Measurements from ENCODE around the gene FGF1.

GRCh38 chr5:142686968-142687367, 1.1 kb upstream of the FGF1 start:
- TF ChIP-seq, protein P1, sequence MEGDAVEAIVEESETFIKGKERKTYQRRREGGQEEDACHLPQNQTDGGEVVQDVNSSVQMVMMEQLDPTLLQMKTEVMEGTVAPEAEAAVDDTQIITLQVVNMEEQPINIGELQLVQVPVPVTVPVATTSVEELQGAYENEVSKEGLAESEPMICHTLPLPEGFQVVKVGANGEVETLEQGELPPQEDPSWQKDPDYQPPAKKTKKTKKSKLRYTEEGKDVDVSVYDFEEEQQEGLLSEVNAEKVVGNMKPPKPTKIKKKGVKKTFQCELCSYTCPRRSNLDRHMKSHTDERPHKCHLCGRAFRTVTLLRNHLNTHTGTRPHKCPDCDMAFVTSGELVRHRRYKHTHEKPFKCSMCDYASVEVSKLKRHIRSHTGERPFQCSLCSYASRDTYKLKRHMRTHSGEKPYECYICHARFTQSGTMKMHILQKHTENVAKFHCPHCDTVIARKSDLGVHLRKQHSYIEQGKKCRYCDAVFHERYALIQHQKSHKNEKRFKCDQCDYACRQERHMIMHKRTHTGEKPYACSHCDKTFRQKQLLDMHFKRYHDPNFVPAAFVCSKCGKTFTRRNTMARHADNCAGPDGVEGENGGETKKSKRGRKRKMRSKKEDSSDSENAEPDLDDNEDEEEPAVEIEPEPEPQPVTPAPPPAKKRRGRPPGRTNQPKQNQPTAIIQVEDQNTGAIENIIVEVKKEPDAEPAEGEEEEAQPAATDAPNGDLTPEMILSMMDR (IDR thresholded peaks at IDR 0.05; ENCODE audit: low read length), result no peak
- no peak for TF ChIP-seq EZH2 (IDR thresholded peaks at IDR 0.05; ENCODE audit: borderline replicate concordance, low read length)
